ENCODE results near the gene SART3. TPM values are rescaled to one million over a fixed set of nuclear protein-coding genes. Genes with fewer than 3 reads are reported as not detected.

SART3 gene
- total and polyA plus RNA-seq, 10 of the 15 experiments (the other 5 are each of a cell fraction or from before 2014, with no cell fraction given), result 8.8 to 179 (median 54.9) TPM

GRCh38 chr12:108582509-108582908 lies 21.5 kb upstream of the SART3 start:
- in situ Hi-C loops (cut with MboI), result no loop called here
- CTCF ChIA-PET, result interaction anchor here (1.9 kb wide), 1 partner anchor 35 kb away, joined by 5 read pairs; no protein-coding TSS in a partner anchor
- H3K4me1 ChIP-seq (ENCODE audit: control insufficient read depth, insufficient read depth, low read length), result no peaks in the 10 kb centered on the region; the same call in 1 of the 2 replicates
- POLR2A ChIA-PET, result no interaction called here
- H3K9ac ChIP-seq (ENCODE audit: control insufficient read depth, insufficient read depth, low read length), result no peak overlapping the region
- FAIRE-seq (no peak), ATAC-seq (no peak), DNase-seq (ENCODE audit: low read depth, low spot score) (no peak)
- intact Hi-C loops (cut with micrococcal nuclease; ENCODE audit: unreplicated experiment), result no loop called here
- H4K20me1 ChIP-seq (ENCODE audit: control insufficient read depth, insufficient read depth), result no peaks in the 10 kb centered on the region
- no peak overlapping the region for H3K4me2 ChIP-seq (ENCODE audit: control insufficient read depth, insufficient read depth)
- H3K4me3 ChIP-seq, result no peak overlapping the region
- no peaks in the 10 kb centered on the region; the same call in 2 of the 3 replicates for H3K9me3 ChIP-seq (replicated peaks; ENCODE audit: control insufficient read depth, insufficient read depth, low read length)
- no peak overlapping the region for H3K27ac ChIP-seq (ENCODE audit: control insufficient read depth, insufficient read depth)
- no peaks in the 10 kb centered on the region for H3K79me2 ChIP-seq (ENCODE audit: control insufficient read depth, insufficient read depth, low read length)
- RAD21 ChIA-PET (ENCODE audit: unreplicated experiment), result no interaction called here
- no peak overlapping the region for H2AFZ ChIP-seq (ENCODE audit: control insufficient read depth, low read depth, low read length)
- no peaks in the 10 kb centered on the region for H3K36me3 ChIP-seq (ENCODE audit: control insufficient read depth in 2 of 2, insufficient read depth in 2 of 2, low read length in 1 of 2)
- TF ChIP-seq MTA2 (IDR thresholded peaks at IDR 0.05; ENCODE audit: low read depth) (no peak), NKRF (conservative IDR thresholded peaks at IDR 0.05) (no peak), USF2 (IDR thresholded peaks at IDR 0.05; ENCODE audit: borderline replicate concordance, low read depth, low read length) (no peak), EZH2 (IDR thresholded peaks at IDR 0.05; ENCODE audit: borderline replicate concordance, control insufficient read depth, low read depth, low read length) (no peak), BRCA1 (IDR thresholded peaks at IDR 0.05; ENCODE audit: low read depth, low read length) (no peak), KDM1A (IDR thresholded peaks at IDR 0.05; ENCODE audit: borderline replicate concordance) (no peak), MEF2A (IDR thresholded peaks at IDR 0.05; ENCODE audit: insufficient read depth, low read depth, low read length) (no peak), IRF5 (IDR thresholded peaks at IDR 0.05; ENCODE audit: borderline replicate concordance) (no peak), PRDM15 (CRISPR knock-in tag; IDR thresholded peaks at IDR 0.05) (no peak), BHLHE40 (IDR thresholded peaks at IDR 0.05; ENCODE audit: borderline replicate concordance in 1 of 2, low read depth in 2 of 2, low read length in 1 of 2) (no peak), RFX5 (IDR thresholded peaks at IDR 0.05; ENCODE audit: low read depth, low read length) (no peak), BACH1 (IDR thresholded peaks at IDR 0.05; ENCODE audit: borderline replicate concordance) (no peak), CBX5 (IDR thresholded peaks at IDR 0.05; ENCODE audit: low read depth) (no peak), ESRRA (IDR thresholded peaks at IDR 0.05; ENCODE audit: low read length) (no peak), EED (IDR thresholded peaks at IDR 0.05; ENCODE audit: low read depth) (no peak), ZZZ3 (IDR thresholded peaks at IDR 0.05; ENCODE audit: control insufficient read depth, insufficient read length, low read depth) (no peak), JUND (IDR thresholded peaks at IDR 0.05; ENCODE audit: low read depth, low read length) (no peak)
- 55% methylated on average over 9 of the region's 9 CpGs for WGBS (ENCODE audit: insufficient coverage, insufficient replicate concordance, low lambda C conversion rate, missing lambda C conversion rate)
- no TSS peak for BruUV-seq (replicated peaks)
- H3K27me3 ChIP-seq (replicated peaks in 1 of 2; ENCODE audit: control insufficient read depth in 2 of 2, insufficient read depth in 2 of 2, low read length in 1 of 2), result no peaks in the 10 kb centered on the region
- SMC1A ChIA-PET (ENCODE audit: uncharacterized antibody, unreplicated experiment), result interaction anchor here (0.7 kb wide), 1 partner anchor 33 kb away, joined by 4 read pairs; no protein-coding TSS in a partner anchor

Data from GM12878 (cell line).